HG02884 (cell line): ENCODE data around the gene RPRD1B.
"Not testable (repeated sequence)": the region's sequence is repeated elsewhere in the genome, so short reads cannot be mapped to it uniquely, and the experiment has no call there.

Experiments
- ATAC-seq: cut with Tn5 transposase; IDR thresholded peaks from one replicate; pipeline ENCODE4 v1.9.1; 2021; ENCODE audit warnings: mild to moderate bottlenecking, moderate library complexity; ENCODE audit not compliant: unreplicated experiment

RPRD1B gene

DNA sequence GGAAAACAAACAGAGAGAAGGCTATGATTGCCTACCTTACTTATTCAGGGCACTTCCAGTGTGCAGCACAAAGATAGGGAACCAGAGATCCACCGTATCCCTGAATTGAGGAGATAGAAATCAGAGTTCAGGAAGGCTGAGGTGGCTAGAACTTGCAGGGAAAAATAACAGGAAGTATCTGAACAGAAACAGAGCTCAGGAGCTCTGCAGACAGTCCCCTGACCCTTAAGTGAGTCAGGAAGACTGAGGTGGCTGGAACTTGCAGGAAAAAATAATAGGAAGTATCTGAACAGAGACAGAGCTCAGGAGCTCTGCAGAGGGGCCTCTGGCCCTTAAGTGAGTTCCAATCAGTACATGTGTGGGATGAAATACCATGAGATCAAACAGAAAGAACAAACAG lies 65.4 kb downstream of the RPRD1B start:
- no peak for ATAC-seq

DNA sequence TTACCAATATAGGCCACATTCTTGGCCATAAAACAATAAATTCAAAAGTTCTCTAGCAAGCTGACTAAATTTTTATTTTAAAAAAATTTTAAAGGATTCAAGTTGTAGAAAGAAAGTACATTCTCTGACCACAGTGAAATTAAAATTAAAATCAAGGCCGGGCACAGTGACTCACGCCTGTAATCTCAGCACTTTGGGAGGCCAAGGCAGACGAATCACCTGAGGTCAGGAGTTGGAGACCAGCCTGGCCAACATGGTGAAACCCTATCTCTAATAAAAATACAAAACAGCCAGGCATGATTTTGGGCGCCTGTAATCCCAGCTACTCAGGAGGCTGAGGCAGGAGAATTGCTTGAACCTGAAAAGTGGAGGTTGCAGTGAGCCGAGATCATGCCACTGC lies 68.7 kb downstream of the RPRD1B start:
- not testable (repeated sequence) for ATAC-seq

DNA sequence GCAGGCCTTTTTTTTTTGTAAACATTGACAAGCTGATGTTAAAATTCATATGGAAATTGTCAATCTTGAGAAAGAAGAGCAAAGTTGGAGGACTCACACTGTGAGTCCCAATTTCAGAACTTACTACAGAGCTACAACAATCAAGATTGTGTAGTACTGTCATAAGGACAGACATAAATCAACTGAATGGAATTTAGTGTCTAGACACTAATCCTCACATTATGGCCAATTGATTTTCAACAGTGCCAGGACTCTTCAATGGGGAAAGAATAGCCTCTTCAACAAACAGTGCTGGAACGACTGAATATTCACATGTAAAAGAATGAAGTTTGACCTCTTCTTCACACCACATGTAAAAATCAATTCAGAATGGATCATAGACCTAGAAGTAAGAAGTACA lies 70.7 kb downstream of the RPRD1B start:
- no peak for ATAC-seq

DNA sequence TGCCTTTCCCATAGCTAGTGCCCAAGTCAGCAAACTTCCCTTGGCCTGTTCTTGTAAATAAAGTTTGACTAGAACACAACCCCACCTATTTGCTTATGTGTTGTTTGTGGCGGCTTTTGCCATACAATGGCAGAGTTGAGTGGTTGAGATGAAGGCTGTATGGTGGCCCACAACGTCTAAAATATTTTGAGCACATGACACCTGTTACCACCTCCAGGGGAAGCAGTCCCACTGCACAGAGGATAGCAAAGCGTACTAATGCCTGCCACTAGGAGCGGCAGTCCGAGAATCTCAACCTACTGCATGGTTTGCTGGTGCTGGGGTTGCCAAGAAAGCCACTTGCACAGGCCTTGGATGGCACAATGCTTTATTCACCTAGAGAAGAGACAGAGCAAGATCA lies 72.9 kb downstream of the RPRD1B start:
- no peak for ATAC-seq

DNA sequence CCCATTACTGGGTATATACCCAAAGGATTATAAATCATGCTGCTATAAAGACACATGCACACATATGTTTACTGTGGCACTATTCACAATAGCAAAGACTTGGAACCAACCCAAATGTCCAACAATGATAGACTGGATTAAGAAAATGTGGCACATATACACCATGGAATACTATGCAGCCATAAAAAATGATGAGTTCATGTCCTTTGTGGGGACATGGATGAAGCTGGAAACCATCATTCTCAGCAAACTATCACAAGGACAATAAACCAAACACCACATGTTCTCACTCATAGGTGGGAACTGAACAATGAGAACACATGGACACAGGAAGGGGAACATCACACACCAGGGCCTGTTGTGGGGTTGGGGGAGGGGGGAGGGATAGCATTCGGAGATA lies 73.8 kb downstream of the RPRD1B start:
- not testable (repeated sequence) for ATAC-seq

DNA sequence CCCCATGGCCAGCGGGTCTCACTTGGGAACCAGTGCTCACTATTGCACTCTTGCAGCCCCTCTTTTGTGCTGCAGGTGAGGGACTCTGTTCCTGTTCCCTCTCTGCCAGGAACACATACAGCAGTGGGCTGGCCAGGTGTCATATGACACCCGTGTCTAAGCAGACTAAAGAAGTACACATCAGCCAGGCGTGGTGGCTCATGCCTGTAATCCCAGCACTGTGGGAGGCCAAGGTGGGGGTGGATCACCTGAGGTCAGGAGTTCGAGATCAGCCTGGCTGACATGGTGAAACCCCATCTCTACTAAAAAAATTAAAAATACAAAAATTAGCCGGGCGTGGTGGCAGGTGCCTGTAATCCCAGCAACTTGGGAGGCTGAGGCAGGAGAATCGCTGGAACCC lies 74.4 kb downstream of the RPRD1B start:
- not testable (repeated sequence) for ATAC-seq

DNA sequence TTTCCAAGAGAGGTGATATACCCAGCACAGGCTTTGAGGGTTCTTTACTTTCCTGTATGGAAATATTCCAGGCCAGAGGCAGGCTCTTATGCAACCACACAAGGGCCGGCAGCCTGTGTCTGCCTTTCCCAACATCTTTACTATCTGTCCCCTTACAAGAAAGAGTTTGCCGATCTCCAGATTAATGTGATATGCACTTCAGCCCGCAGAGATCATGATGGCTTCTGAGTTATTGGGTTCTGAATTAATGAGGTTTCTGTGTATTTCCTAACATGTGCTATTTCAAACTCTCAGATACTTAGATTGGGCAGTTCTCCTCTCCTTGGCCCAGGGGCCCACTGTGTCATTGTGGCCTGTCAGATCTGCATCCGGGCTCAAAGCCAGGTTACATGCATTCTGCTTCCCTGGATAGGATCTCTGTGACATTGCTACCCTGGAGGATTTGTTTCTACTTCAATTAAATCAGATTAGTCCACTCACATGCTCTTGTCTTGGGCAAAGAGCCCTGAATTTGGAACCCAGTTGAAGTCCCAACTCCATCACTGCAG lies 75.0 kb downstream of the RPRD1B start:
- no peak for ATAC-seq

DNA sequence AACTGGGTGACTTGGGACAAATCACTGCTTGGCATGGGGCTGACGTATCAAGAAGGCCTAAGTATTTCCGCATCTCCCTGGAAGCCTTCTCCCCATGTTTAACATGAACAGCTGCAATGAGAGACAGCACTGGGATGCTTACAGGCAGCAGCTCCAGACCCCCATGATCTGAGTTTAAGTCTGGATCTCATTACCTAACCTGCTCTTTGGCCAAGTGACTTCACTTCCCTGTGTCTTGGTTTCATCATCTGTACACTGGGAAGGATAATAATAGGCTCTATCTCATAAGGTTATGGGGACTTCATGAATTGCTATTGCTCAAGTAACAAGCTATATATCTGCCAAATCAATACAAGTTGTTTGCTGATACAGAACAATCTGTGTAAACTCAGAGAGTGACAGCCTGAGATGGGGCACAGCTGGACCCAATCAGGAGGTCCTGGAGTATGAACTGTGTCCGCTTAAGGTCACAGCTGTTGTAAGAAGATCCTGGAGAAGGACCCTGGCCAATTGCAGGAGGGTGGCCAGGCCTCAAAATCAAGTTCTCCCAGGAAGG lies 75.5 kb downstream of the RPRD1B start:
- ATAC-seq: no peak

DNA sequence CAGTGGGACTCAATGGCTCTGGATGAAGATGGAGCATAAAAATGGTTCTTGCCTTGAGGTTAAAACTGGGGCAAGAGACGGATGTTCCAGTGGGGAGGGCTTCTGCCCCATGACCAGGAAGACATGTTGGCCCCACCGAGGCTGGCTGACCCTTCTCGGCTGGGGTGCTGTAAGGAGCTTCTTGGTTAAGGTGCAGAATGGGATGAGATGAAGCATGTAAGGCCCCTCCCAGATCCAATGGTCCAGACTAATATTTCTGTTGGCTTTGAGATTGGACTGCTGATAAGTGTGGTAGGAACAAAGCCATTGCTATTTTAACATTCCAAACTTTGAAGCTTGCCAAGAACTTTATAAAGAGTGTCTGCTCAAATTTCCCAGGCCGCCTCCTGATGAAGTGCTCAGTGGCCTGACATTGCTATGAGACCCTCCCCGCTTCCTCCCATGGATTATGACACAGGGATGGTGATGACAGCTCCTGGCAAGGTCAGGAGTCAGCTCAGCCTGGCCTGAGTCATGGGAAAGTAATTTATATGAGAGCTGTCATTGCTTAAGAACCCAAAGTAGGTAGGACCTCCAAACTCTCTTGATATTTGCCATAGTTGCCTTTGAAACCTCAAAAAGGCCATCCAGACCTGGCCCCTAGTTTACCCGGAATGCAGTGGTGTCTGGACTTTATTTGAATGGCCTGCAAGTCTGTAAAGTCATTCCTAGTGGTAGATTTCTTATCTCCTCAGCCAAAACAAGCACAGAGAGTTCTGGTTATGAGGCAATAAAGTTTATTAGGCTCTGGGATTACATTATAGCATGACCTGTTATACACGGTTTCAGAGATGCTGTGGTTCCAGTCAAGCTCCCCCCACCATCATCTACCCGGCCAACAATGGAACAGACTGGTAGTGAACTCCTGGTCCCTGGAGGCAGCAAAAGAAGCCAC lies 76.3 kb downstream of the RPRD1B start:
- ATAC-seq: no peak

DNA sequence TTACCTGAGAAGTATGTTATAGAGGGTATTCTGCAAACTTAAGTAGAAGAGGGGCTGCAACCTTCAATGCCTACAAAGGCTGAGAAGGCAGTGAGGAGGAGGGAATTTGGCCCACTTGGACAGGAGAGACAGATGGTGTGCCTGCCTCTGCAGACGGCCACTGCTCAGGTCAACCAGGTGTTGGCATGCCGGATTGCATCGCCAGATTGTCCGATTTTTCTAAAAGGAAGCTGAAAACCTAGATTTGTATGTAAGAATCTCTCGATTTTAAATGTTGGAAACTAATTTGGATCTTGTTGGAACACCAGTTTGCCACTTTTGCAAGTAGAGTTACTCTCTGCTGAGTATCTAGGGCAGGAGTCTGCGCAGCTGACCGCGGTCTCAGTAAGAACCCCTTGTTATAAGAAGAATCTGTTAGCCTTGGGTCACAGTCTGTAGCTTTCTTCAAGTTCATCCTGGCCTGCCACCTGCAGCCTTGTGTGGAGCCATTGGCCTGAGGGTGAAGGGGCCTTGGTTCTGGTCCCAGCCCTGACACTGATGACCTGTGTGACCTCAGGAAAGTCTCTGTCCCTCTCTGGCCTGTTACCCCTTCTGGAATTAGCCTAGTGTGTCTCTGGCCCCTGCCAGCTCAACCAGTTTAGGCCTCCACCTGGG lies 77.1 kb downstream of the RPRD1B start:
- no peak for ATAC-seq

DNA sequence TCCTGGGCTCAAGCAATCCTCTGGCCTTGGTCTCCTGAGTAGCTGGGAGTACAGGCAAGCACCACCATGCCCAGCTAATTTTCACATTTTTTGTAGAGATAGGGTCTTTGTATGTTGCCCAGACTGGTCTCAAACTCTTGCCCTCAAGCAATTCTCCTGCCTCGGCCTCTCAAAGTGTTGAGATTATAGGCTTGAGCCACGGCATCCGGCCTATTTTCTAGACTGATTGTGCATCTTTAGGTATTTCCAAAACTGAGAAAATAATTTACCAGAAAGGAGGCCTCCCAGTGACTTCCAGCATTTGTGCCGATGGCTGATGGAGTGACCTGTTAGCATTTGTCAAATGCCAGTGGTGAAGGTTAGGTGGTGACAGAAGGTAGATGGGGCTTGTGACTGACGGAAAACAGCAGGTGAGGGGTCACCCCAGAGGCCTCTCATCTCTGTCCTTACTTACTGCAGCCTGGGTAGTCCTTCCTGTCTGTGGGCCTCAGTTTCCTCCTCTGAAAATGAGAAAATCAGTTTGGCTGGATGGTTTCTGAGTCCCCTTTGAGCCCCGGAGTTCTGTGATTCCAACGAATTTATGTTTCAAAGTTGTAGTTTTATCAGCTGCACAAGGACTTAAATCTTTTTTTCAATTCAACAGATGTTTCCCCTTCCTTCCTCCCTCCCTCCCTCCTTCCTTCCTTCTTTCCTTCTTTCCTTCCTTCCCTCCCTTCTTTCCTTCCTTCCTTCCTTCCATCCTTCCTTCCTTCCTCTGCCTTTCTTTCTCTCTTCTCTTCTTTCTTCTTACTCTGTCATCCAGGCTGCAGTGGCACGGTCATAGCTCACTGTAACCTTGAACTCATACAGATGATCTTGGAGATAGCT lies 78.1 kb downstream of the RPRD1B start:
- ATAC-seq: no peak

DNA sequence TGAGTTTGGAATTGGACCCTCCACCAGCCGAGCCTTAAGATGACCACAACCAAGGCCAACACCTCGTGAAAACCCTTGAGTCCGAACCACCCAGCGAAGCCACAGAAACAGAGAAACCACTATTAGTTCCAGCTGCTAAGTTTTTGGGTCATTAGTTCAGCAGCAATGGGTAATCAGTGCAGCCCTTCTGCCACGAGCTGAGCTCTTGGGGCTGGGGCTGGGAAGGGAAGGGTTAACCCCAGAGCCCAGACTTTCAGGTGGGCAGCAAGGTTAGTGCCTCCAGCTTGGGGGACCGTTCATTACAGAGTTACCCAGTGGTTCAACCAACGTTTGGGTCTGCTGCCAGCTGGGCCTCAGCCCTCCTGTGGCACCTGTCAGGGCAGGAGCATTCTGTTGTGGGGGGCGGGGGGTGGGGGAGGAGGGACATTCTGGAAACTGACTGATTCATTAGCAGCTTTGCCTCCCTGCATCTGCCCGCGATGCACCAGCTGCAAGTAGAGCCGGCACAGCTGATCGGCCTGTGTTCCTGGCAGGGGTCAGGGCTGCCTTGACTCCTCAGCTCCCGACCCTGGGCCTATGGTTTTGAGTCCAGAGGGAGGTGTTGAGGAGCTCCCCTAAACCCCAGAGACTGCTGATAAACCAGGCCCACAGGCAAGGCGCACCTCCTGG lies 78.8 kb downstream of the RPRD1B start:
- no peak for ATAC-seq

DNA sequence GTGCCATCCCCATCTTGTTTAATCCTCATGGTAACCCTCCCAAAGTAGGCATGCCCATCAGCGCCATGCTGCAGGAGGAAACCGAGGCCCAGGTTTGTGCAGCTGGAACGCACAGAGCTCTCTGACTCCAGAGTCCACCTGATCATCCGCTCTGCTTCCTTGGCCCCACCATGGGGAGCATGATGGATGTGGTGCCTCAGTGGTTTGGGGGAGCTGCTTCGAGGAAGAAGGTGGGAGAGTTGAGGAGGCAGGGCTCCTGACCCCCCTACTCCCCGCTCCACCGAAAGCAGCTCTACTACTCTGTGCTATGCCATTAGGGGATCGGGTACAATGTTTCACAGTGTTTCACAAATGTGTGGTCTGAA lies 79.4 kb downstream of the RPRD1B start:
- ATAC-seq: no peak

DNA sequence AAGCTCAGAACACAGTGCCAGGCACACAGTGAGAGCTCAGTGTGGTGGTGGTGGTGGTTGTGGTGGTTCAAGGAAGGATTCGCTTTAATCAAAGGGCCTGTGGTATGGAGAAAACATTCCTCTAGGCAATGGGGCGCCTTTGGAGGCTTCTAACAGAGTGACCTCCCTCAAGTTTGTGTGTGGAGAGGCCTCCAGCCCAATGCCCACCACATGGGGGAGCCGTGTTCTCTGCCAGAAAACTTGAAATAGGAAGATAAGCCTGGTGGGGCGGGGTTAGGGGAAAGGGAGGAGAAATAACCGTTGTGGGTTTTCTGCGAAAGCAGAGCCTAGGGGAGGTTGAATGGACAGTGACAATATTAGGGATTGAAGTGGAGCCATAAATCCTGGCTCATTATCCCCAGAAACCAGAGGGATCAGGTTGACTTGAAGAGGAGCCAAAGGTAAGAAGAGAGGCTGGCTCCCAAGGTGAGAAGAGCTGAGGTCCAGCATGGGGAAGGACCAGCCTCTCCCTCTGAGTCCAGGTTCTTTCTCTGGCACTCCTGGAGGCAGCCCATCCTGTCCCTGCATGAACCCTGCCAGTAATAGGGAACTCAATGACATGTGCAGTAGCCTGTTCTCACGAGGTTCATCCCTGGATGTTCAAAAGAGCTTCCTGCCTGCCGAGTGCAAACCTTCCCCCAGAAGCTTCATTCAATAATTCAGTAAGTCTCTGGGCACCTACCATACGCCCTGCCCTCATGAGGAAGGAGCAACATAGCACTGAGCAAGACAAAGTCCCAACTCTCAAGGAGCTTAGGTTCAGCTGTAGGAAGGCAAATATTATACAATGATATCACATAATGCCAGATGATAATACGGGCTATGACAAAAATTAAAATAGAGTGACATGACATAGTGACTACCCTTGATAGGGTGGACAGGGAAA lies 80.1 kb downstream of the RPRD1B start:
- ATAC-seq: no peak

DNA sequence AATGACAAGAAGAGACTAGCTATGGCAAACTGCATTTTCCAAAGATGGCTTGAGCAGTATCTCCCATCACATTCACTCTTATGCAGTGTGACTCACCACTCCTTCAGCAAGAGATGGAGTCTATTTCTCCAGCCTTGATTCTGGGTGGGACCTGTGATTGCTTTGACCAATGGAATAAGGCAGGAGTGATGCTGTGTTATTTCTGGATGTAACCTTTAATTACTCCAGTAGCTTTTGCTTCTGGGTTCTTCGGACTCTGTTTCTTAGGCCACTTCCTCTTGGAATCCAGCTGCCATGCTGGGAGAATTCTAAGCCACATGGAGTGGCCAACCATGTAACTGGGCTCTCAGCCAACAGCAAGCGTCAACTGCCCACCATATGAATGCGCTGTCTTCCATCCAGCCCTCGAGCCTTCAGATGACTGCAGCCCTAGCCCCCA lies 80.8 kb downstream of the RPRD1B start:
- ATAC-seq: no peak

DNA sequence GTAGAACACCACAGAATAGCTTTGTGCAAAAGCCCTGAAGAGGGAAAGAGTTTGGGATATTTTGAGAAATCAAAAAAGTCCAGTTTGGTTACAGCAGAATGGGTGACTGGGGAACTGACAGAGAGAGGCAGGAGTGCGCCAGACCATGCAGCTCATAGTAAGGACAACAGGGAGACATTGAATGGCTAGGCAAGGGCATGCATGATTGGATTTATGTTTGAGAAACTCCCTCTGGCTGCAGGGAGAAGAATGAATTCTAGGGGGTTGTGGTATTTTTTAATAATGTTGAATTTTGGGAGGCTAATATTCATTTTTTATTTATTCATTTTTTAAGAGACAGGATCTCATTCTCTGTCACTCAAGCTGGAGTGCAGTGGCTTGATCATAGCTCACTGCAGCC lies 81.7 kb downstream of the RPRD1B start:
- ATAC-seq: no peak

DNA sequence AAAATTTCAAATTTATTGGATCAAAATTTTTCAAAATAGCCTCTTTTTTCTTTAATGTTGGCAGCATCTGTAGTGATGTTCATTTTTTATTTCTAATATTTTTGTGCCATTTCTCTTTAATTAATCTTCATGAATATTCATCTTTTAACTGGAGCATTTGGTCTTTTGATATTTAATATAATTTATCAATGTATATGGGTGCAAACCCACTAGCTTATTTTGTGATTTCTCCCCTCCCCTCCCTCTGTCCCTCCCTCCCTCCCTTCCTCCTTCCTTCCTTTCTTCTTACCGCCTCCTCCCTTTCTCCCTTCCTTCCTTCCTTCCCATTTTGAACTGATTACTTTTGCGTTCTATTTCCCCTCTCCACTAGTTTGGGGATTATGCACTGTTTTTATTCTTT lies 82.3 kb downstream of the RPRD1B start:
- ATAC-seq: no peak

DNA sequence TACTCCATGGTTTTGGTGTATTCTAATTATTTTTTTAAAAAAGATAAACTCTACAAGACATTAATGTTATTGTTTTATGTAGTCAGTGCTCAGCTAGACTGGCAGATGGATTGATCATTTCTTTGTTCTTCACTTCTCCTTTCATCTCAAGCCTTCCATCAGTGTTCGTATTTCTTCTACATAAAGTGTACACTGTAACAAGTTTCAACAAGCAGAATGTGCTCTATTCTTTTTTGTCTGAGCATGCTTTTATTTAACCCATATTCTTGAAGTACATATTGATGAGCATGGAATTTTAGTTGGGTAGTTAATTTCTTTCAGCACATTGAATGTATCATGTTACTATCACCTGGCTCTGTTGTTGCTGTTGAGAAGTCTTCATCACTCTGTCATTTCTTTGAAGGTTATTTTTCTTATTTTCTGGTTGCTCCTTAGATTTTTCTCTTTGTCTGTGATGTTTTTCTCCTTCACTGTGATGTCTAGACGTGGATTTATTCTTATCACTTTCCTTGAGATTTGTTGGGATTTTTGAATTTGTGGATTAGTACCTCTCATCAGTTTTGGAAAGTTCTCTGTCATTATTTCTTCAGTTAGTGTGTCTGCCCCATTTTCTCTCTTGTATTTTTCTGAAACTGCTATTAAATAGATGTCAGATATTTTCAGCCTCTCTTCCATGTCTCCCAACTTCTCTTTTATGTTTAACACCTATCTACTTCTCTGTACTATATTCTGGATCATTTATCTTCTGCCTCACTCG lies 83.0 kb downstream of the RPRD1B start:
- no peak for ATAC-seq
